RWPE2 (cell line): ENCODE data around the gene IPO13.

ENCODE experiments used
- ATAC-seq: fragments of 200-7000 bp; cut with Tn5 transposase; 3 replicates; pipeline ENCODE4 v1.9.1; 2021; ENCODE audit warnings: low read depth
- DNase-seq: peaks from one replicate; pipeline ENCODE4 v3.0.0-alpha.2; 2020; ENCODE audit warnings: low spot score
- H3K27ac ChIP-seq: fragments of 450-650 bp; 2 replicates; pipeline ENCODE4 v1.5.1; 2017; ENCODE audit warnings: mild to moderate bottlenecking; ENCODE audit not compliant: poor library complexity, severe bottlenecking
- H3K27me3 ChIP-seq: fragments of 250-450 bp; sonication (Bioruptor Pico); 2 replicates; pipeline ENCODE4 v1.5.1; 2021; ENCODE audit warnings: mild to moderate bottlenecking, moderate library complexity; ENCODE audit not compliant: insufficient read depth, poor library complexity, severe bottlenecking
- H3K36me3 ChIP-seq: fragments of 250-450 bp; sonication (Bioruptor Pico); 2 replicates; pipeline ENCODE4 v1.5.1; 2020; ENCODE audit warnings: low read depth, mild to moderate bottlenecking, moderate library complexity
- H3K4me1 ChIP-seq: fragments of 250-450 bp; sonication (Bioruptor Pico); 2 replicates; pipeline ENCODE4 v1.5.1; 2021; ENCODE audit warnings: mild to moderate bottlenecking, moderate library complexity; ENCODE audit not compliant: insufficient read depth, poor library complexity, severe bottlenecking
- H3K4me3 ChIP-seq: fragments of 250-450 bp; sonication (Bioruptor Pico); 2 replicates; pipeline ENCODE4 v1.5.1; 2021; ENCODE audit warnings: mild to moderate bottlenecking, moderate library complexity; ENCODE audit not compliant: severe bottlenecking
- H3K9me3 ChIP-seq: fragments of 250-450 bp; sonication (Bioruptor Pico); 2 replicates; pipeline ENCODE4 v1.5.1; 2021; ENCODE audit warnings: mild to moderate bottlenecking, moderate library complexity; ENCODE audit not compliant: severe bottlenecking
- CTCF ChIP-seq: fragments of 450-650 bp; IDR thresholded peaks from one replicate; pipeline ENCODE4 v1.5.1; 2017; ENCODE audit warnings: mild to moderate bottlenecking, moderate library complexity; ENCODE audit not compliant: poor library complexity, severe bottlenecking

IPO13 gene

GRCh38 chr1:43992232-43992995, 45.7 kb downstream of the IPO13 start:
- no peak for TF ChIP-seq CTCF
- H3K27ac ChIP-seq, result peak overlapping the region; percentile 57
- no peak for ATAC-seq

GRCh38 chr1:43993206-43993914, 46.6 kb downstream of the IPO13 start:
- Histone ChIP-seq H3K4me3 (no peak overlapping the region), H3K4me1 (no peaks in the 10 kb centered on the region), H3K36me3 (no peaks in the 10 kb centered on the region), H3K27ac (no peak overlapping the region), H3K9me3 (no peaks in the 10 kb centered on the region), H3K27me3 (no peaks in the 10 kb centered on the region)
- no peak for TF ChIP-seq CTCF
- DNase-seq, result no peak
- ATAC-seq, result no peak

More at GRCh38 chr1:43992232-43992995, 45.7 kb downstream of the IPO13 start:
- H3K9me3 ChIP-seq, result no peaks in the 10 kb centered on the region
- peak overlapping the region; percentile 37 for H3K4me3 ChIP-seq
- no peaks in the 10 kb centered on the region for H3K4me1 ChIP-seq
- no peaks in the 10 kb centered on the region for H3K27me3 ChIP-seq
- DNase-seq, result no peak
- H3K36me3 ChIP-seq, result no peaks in the 10 kb centered on the region

GRCh38 chr1:43994071-43994470, 47.3 kb downstream of the IPO13 start:
- no peak for TF ChIP-seq CTCF
- DNase-seq (no peak), ATAC-seq (no peak)
- Histone ChIP-seq H3K4me3 (no peak overlapping the region), H3K36me3 (no peaks in the 10 kb centered on the region), H3K27ac (no peak overlapping the region), H3K27me3 (no peaks in the 10 kb centered on the region), H3K4me1 (no peaks in the 10 kb centered on the region), H3K9me3 (no peaks in the 10 kb centered on the region)

- H3K9me3 ChIP-seq, result no peaks in the 10 kb centered on the region
- peak; percentile 38 for TF ChIP-seq CTCF
- peak; percentile 8; the same call in 1 of the 3 replicates for ATAC-seq
- no peaks in the 10 kb centered on the region for H3K36me3 ChIP-seq
- DNase-seq, result no peak
- H3K27ac ChIP-seq, result no peak overlapping the region
- H3K4me3 ChIP-seq, result no peak overlapping the region
- H3K27me3 ChIP-seq, result no peaks in the 10 kb centered on the region
- no peaks in the 10 kb centered on the region for H3K4me1 ChIP-seq
Observed at GRCh38 chr1:43994794-43995790, 48.3 kb downstream of the IPO13 start.
